ENCODE data around the gene TMEM185B. TPM values are rescaled to one million over a fixed set of nuclear protein-coding genes. Genes with fewer than 3 reads are reported as not detected.

The TMEM185B gene
- total and polyA plus RNA-seq, 2 donors (not counting 1 experiment from before 2014, with no cell fraction given), result 25.9 to 28.8 TPM

DNA sequence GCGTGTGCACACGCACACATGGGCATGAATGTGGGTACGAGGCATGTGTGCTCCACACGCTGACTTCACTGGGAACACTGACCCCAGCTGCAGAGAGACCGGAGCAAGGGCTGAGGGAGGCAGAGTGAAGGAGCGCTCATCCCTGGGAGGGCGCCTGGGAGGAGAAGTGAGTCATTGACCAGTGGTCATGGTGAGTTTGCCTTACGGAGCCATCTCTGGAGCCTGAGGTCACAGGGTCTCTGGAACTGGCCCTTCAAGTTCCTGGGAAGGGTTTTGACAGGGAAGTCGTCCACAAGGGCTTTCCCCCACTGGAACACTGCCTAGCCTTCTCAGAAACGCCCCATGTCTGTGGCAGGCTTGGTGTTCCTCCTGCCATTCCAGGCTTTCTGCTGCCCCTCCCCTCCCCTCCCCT, 14.3 kb upstream of the TMEM185B start:
- Histone ChIP-seq H4K20me1 (ENCODE audit: control insufficient read depth, extremely low read depth, insufficient read depth, low read length) (no peaks in the 10 kb centered on the region), H3K9me3 (ENCODE audit: control insufficient read depth, insufficient read depth, low read depth, low read length) (no peaks in the 10 kb centered on the region), H3K4me1 (ENCODE audit: control insufficient read depth, extremely low read depth, insufficient read depth, low read length) (peaks cover 18% of the 10 kb centered on the region), H3K4me2 (ENCODE audit: extremely low read depth, insufficient read depth, low read length) (peak overlapping the region; percentile 50), H3K36me3 (ENCODE audit: control insufficient read depth, insufficient read depth, low read length) (no peaks in the 10 kb centered on the region), H2AFZ (ENCODE audit: low read length) (no peak overlapping the region), H3K27ac (ENCODE audit: insufficient read depth, low read length) (no peak overlapping the region), H3K4me3 (replicated peaks in 1 of 4; ENCODE audit: control extremely low read depth in 1 of 4, insufficient read depth in 1 of 4, low read depth in 3 of 4, low read length in 4 of 4) (no peak overlapping the region), H3K9ac (ENCODE audit: insufficient read depth, low read length) (no peak overlapping the region), H3K79me2 (ENCODE audit: control insufficient read depth, insufficient read depth, low read length) (no peaks in the 10 kb centered on the region), H3K27me3 (ENCODE audit: control insufficient read depth, insufficient read depth, low read length) (no peaks in the 10 kb centered on the region)
- DNase-seq (ENCODE audit: low read depth in 2 of 2), result peak; percentile 83 to 93
- TF ChIP-seq EZH2 (IDR thresholded peaks at IDR 0.05; ENCODE audit: low read length, missing control alignments), result no peak
- TF ChIP-seq, protein P1, sequence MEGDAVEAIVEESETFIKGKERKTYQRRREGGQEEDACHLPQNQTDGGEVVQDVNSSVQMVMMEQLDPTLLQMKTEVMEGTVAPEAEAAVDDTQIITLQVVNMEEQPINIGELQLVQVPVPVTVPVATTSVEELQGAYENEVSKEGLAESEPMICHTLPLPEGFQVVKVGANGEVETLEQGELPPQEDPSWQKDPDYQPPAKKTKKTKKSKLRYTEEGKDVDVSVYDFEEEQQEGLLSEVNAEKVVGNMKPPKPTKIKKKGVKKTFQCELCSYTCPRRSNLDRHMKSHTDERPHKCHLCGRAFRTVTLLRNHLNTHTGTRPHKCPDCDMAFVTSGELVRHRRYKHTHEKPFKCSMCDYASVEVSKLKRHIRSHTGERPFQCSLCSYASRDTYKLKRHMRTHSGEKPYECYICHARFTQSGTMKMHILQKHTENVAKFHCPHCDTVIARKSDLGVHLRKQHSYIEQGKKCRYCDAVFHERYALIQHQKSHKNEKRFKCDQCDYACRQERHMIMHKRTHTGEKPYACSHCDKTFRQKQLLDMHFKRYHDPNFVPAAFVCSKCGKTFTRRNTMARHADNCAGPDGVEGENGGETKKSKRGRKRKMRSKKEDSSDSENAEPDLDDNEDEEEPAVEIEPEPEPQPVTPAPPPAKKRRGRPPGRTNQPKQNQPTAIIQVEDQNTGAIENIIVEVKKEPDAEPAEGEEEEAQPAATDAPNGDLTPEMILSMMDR (conservative IDR thresholded peaks at IDR 0.05 in 1 of 2, IDR thresholded peaks at IDR 0.05 in 1 of 2; ENCODE audit: low read depth in 1 of 2, low read length in 2 of 2), result no peak

DNA sequence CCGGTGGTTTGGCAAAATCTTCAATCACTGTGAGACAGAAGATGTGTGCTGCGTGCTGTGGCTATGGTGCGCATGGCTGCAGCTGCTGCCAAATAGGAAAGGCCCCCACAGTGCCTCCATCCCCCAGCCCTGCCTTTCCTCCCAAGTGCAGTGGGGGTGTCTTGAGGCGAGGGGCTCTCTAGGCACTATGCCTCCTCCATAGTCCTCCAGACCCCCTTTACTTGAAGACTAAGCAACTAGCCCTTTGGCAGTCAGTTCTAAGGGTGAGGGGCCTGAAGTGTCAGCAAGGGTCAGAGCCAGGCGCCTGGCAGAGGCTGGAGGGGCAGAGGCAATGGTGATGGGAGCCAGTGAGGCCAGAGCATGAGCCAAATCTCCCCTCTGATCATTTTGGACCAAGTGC, 13.6 kb upstream of the TMEM185B start:
- no peak overlapping the region for H3K4me3 ChIP-seq (replicated peaks in 1 of 4; ENCODE audit: control extremely low read depth in 1 of 4, insufficient read depth in 1 of 4, low read depth in 3 of 4, low read length in 4 of 4)
- H3K27me3 ChIP-seq (ENCODE audit: control insufficient read depth, insufficient read depth, low read length), result no peaks in the 10 kb centered on the region
- peaks cover 21% of the 10 kb centered on the region for H3K4me1 ChIP-seq (ENCODE audit: control insufficient read depth, extremely low read depth, insufficient read depth, low read length)
- no peak overlapping the region for H3K27ac ChIP-seq (ENCODE audit: insufficient read depth, low read length)
- no peak overlapping the region for H2AFZ ChIP-seq (ENCODE audit: low read length)
- H4K20me1 ChIP-seq (ENCODE audit: control insufficient read depth, extremely low read depth, insufficient read depth, low read length), result no peaks in the 10 kb centered on the region
- H3K36me3 ChIP-seq (ENCODE audit: control insufficient read depth, insufficient read depth, low read length), result no peaks in the 10 kb centered on the region
- no peaks in the 10 kb centered on the region for H3K9me3 ChIP-seq (ENCODE audit: control insufficient read depth, insufficient read depth, low read depth, low read length)
- no peaks in the 10 kb centered on the region for H3K79me2 ChIP-seq (ENCODE audit: control insufficient read depth, insufficient read depth, low read length)
- TF ChIP-seq, protein P1 (conservative IDR thresholded peaks at IDR 0.05 in 1 of 2, IDR thresholded peaks at IDR 0.05 in 1 of 2; ENCODE audit: low read depth in 1 of 2, low read length in 2 of 2), result no peak
- no peak for TF ChIP-seq EZH2 (IDR thresholded peaks at IDR 0.05; ENCODE audit: low read length, missing control alignments)
- H3K9ac ChIP-seq (ENCODE audit: insufficient read depth, low read length), result no peak overlapping the region
- DNase-seq (ENCODE audit: low read depth in 2 of 2), result no peak
- no peak overlapping the region for H3K4me2 ChIP-seq (ENCODE audit: extremely low read depth, insufficient read depth, low read length)

DNA sequence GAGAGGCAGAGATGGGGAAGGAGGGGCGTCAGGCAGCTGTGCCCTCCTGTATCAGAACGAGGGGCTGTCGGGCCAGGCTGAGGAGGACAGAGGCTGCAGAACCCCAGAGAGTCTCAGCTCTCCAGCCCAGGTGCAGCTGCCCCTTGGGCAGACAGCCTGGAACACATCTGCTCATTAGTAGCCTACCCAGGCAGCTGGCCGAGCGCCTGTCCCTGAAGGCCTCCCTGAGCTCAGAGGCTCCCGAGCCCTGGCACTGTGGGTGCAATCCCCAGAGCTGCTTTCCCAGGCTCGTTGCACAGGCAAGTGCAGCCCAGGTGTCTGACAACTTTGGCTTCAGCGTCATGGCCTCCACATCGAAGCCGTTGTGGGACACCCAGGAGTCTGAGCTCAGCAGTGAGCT, 13.1 kb upstream of the TMEM185B start:
- Histone ChIP-seq H3K4me1 (ENCODE audit: control insufficient read depth, extremely low read depth, insufficient read depth, low read length) (peaks cover 21% of the 10 kb centered on the region), H3K27me3 (ENCODE audit: control insufficient read depth, insufficient read depth, low read length) (no peaks in the 10 kb centered on the region), H3K36me3 (ENCODE audit: control insufficient read depth, insufficient read depth, low read length) (no peaks in the 10 kb centered on the region), H3K4me3 (replicated peaks in 1 of 4; ENCODE audit: control extremely low read depth in 1 of 4, insufficient read depth in 1 of 4, low read depth in 3 of 4, low read length in 4 of 4) (no peak overlapping the region), H3K27ac (ENCODE audit: insufficient read depth, low read length) (no peak overlapping the region), H3K4me2 (ENCODE audit: extremely low read depth, insufficient read depth, low read length) (no peak overlapping the region), H3K9me3 (ENCODE audit: control insufficient read depth, insufficient read depth, low read depth, low read length) (no peaks in the 10 kb centered on the region), H3K9ac (ENCODE audit: insufficient read depth, low read length) (no peak overlapping the region), H3K79me2 (ENCODE audit: control insufficient read depth, insufficient read depth, low read length) (no peaks in the 10 kb centered on the region), H4K20me1 (ENCODE audit: control insufficient read depth, extremely low read depth, insufficient read depth, low read length) (no peaks in the 10 kb centered on the region), H2AFZ (ENCODE audit: low read length) (no peak overlapping the region)
- TF ChIP-seq, protein P1 (conservative IDR thresholded peaks at IDR 0.05 in 1 of 2, IDR thresholded peaks at IDR 0.05 in 1 of 2; ENCODE audit: low read depth in 1 of 2, low read length in 2 of 2), result no peak
- TF ChIP-seq EZH2 (IDR thresholded peaks at IDR 0.05; ENCODE audit: low read length, missing control alignments), result no peak
- DNase-seq (ENCODE audit: low read depth in 2 of 2), result no peak

Measured in fibroblast of lung (primary cell).